Choroid plexus epithelial cell (primary cell): ENCODE results near the gene COL18A1.

ENCODE experiments used
- DNase-seq: peaks from one replicate; pipeline ENCODE4 v3.0.0-alpha.2; 2010; ENCODE audit warnings: low read depth
- H3K4me3 ChIP-seq: 2 replicates; pipeline ENCODE4 v1.5.1; 2011; ENCODE audit warnings: low read depth, mild to moderate bottlenecking, control low read depth, low read length, moderate library complexity
- TF ChIP-seq, protein P1 (sequence below): conservative IDR thresholded peaks from 2 replicates; pipeline ENCODE4 v1.5.1; 2011; ENCODE audit warnings: low read depth, mild to moderate bottlenecking, control low read depth, inconsistent platforms, low read length, moderate library complexity

Gene COL18A1

DNA sequence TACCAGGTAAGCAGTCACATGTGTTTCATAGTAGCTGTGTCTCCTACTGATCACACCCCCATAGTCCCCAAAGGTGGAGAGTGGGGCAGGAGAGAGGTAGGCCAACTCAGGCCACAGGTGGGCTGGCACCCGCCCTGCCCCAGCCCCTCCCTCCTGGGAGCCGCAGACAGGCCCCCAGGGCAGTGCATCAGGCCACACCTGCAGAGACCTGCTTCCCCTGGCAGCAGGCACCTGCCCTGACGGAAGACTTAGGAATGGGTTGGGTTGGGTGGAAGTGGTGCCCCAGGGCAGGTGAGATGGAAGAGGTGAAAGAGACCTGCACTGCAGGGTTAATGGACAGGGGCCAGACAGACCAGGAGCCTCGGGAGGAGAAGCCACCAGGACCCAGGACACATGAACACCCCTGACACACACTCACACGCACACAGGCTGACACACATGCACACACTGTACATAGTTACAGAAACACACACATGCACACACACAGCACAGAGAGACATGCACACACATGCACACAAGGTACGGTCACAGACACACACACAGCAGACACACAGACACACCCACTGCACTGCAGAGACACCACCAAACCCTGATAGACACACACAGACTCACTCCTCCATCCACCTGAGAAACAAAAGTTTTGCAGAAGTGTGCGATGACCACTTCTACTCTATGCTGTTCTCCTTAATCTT lies 1.7 kb upstream of the COL18A1 start:
- no peak overlapping the region for H3K4me3 ChIP-seq
- TF ChIP-seq, protein P1, sequence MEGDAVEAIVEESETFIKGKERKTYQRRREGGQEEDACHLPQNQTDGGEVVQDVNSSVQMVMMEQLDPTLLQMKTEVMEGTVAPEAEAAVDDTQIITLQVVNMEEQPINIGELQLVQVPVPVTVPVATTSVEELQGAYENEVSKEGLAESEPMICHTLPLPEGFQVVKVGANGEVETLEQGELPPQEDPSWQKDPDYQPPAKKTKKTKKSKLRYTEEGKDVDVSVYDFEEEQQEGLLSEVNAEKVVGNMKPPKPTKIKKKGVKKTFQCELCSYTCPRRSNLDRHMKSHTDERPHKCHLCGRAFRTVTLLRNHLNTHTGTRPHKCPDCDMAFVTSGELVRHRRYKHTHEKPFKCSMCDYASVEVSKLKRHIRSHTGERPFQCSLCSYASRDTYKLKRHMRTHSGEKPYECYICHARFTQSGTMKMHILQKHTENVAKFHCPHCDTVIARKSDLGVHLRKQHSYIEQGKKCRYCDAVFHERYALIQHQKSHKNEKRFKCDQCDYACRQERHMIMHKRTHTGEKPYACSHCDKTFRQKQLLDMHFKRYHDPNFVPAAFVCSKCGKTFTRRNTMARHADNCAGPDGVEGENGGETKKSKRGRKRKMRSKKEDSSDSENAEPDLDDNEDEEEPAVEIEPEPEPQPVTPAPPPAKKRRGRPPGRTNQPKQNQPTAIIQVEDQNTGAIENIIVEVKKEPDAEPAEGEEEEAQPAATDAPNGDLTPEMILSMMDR: no peak
- DNase-seq: no peak

DNA sequence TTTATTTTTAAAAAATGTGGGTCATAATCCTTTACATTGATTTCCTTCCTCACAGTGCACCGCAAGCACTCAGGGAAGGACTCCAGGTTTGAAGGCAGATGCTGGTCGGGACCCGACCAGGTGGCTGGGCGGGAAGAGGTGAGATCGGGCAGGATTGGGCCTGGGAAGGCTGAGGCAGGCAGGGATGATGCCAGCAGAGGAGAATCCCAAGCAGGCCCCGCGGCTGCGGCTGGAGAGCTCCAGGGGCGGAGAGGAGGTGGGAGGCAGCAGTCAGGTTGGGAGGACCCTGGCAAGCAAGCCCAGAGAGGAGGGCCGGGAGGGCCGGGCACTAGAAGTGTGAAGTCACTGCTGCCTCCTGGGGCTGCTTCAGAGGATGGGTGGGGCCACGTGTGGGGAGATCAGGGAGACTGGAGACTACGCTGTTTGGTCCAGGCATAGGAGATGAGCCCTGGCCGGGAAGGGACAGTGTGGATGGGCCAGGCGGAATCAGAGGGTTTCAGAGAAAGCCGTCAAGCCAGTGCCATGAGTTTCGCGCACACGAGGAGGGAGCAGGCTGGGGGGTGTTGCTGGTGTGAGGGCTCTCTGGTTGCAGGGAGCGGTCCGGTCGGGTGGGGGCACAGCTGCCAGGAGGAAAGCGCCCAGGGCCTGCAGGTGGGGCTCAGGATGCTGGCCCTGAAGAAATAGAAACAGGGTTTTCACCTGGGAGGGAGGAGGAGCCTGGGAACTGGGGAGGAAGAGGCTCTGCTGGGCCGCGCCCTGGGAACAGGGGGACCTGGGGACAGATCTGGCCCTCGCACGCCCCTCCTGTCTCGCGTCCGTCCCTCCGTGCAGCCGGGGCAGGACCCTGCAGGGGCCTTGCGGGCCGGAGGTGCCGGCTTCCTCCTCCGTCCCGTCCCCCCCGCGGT lies 888 bp upstream of the COL18A1 start:
- H3K4me3 ChIP-seq: peak overlapping the region; percentile 50
- peak; percentile 37 for DNase-seq
- TF ChIP-seq, protein P1: no peak

DNA sequence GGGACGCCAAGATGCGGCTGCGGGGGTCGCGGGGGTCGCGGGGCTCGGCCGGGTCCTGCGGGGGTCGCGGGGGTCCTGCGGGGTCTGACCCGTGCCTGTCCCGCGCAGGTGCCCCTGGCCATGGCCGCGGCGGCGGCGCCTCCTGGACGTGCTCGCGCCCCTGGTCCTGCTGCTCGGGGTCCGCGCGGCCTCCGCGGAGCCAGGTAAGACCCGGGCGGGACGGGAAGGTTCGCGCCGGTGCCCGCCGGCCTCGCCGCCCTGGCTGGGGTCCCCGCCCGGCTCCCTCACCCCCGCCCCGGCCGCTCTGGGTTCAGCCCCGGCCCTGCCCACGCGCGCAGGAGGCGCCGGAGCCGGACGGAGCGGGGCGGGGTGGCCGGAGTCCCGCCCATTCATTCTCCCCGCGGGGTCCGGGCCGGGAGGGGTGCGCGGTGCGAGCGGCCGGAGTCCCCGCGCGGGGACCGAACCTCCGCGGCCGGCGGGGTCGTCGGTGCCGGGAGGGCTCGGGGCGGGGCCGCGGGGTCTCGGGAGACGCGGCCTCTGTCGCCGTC lies 380 bp downstream of the COL18A1 start:
- H3K4me3 ChIP-seq: peak overlapping the region; percentile 62
- TF ChIP-seq, protein P1: no peak
- peak; percentile 39 for DNase-seq

DNA sequence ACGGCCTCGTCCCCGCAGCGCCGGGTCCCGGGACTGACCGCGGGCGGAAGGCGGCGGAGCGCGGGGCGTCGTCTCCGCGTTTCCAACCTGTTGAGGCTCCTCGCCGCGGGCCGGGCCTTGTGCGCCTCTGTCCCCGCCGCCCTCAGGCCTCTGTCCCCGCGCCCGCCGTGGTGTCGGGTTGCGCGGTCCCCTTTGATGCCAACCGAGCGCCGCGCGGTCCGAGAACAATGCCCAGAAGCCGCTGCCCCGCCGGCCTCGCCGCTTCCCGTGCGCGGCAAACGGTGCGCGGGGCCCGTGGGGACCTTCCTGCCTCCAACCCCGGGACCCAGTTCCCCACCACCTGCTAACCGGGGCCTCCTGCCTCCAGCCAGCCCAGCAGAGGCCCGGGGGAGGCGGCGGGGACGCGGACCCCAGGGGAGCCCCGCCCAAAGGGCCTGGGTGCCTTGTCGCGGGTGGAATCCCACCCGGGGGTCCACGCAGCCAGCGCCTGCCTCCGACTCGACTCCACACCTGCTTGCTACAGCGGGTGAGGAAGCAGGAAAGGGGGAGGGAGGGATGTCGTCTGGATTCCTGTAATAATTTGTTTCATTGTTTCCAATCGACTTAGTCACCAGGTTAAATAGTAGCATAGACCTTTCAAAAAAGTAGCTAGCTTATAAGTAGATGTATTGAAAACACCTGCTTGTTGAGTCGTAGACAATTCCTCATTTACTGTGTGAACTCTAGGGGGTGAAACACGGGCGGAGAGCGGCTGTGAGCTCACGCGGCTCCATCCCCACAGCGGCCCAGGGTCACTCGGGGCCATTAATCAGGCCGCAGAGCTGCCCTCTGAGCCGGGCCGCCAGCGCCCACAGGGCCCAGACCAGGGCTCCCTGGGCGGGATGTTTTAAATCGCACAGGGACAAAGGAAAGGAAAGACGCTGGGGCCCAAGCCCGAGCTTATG lies 1.1 kb downstream of the COL18A1 start:
- TF ChIP-seq, protein P1: no peak
- DNase-seq: peak; percentile 45
- peak overlapping the region; percentile 62 for H3K4me3 ChIP-seq

DNA sequence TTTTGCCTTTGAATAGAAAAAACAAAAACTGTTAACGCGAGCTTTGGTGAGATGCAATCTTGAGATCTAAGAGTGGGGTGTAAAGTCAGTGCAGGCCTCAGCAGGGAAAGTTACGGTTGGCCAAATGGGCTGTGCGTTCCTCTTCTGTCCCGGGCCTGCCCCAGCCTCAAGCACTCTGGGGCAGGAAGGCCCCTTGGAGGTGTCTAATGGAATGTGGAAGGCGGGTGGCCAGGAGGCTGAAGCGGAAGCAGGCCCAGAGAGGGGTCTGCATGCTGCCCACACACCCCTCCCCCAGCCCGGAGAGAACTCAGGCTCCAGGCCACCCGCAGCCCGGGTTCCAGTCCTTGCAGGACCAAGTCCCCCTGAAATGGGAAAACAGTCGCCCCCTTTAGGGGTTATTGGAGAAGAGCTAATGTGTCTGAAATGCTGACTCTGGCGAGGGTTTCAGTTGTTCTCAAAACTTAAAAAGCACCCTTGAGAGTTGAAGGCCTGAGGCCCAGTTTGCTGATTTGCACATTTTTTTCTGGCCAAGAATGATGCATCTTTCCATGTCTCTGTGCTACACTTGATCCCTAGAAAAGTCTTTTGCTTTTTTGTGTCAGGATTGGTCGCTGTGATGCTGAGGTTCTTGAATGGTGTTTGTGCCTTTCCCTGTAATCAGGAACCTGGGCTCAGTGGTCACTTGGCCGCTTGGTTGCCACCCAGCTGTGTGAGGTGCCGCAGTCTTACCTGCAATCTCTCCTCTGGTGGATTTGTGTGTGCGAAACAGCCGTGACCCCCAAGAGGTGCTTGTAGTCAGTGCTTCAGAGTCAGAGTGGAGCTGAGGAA lies 2.0 kb downstream of the COL18A1 start:
- H3K4me3 ChIP-seq: peak overlapping the region; percentile 62
- peak; percentile 38 for DNase-seq
- TF ChIP-seq, protein P1: peak; percentile 18
